T-helper 2 cell (primary cell): Measurements from ENCODE around the gene HHAT.

Experiments used
- DNase-seq, 5 experiments: peaks; one replicate each; pipeline versions ENCODE4 v3.0.0 to v3.0.0-alpha.2; 2012 to 2022

Gene HHAT

GRCh38 chr1:210690236-210690635 is 361.5 kb downstream of the HHAT start:
- DNase-seq: no peak

GRCh38 chr1:210691039-210691610 is 362.4 kb downstream of the HHAT start:
- no peak for DNase-seq

- peak in 1 of 5 experiments; percentile 21 for DNase-seq
Measured at GRCh38 chr1:210692796-210693195, 364.1 kb downstream of the HHAT start.

DNA sequence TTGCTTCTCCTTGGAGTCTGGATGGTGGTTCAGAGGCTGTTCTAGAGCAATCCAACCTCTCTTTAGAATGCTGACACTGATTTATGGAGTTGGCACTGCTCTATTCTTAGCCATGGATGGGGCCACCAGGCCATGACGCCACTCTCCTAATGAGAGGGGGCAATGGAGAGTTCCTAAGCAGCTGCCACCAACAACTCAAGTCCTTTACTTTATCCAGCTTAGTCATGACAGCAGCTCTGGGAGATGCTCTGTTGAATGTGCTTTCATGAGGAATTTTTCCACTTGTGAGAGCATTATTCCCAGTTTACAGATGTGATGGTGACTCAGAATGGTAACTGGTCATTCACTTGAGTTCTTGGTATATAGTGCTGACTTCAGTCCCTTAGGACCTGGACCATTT is 366.3 kb downstream of the HHAT start:
- DNase-seq: no peak

DNA sequence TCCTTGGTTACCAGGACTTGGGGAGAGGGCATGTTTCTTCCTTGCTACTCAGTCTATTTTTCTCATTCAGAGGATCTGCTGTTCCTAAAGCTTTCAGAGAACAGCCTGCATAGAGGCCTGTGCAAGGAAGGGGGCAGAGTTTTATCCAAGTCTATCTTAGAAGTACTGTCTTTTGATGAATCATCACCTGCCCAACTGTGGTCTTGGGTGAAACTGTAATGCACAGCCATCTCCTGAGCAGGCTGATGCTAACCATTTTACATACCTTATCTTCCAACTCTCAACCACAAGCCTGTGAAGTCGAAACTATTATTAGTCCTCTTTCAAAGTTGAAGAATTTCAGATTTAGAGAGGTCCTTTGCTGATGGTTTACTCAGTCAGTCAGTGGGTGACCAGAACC is 368.0 kb downstream of the HHAT start:
- peak in 1 of 5 experiments; percentile 88 for DNase-seq

DNA sequence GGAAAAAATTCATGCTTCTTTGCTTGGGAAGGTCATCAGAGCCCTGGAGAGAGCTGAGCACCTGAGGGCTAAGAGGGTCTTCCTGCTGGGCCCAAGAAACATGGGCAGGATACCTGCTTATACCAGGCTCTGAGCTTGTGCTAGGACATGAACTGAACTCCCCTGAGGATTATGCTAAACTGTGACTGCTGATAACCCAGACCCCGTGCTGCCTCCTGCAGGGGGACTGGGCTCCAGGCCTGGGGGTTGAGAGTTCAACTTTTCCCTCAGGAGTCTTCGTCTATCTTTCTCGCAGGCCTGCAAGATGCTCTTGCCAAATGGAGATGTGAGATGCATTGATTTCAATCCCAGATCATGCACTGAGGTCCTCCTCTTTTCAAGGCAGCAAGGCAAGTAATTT is 368.5 kb downstream of the HHAT start:
- no peak for DNase-seq

DNA sequence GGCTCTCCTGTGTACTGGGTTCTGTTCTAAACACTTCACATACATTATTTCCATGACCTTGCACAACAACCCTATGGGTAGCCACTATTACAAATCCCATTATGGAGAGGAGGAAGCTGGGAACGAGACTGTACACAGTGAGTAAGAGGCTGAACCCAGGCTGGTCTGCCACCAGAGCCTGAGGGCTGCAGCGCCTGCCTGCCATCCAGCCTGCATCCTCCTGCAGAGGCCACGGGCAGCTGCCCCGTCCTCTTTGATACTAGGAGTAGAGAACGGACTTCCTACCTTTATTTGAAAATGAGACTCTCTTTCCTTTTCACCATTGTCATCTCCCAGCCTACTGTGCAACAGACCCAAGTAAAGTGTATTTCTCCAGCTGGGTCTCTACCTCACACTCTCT is 370.0 kb downstream of the HHAT start:
- no peak for DNase-seq

DNA sequence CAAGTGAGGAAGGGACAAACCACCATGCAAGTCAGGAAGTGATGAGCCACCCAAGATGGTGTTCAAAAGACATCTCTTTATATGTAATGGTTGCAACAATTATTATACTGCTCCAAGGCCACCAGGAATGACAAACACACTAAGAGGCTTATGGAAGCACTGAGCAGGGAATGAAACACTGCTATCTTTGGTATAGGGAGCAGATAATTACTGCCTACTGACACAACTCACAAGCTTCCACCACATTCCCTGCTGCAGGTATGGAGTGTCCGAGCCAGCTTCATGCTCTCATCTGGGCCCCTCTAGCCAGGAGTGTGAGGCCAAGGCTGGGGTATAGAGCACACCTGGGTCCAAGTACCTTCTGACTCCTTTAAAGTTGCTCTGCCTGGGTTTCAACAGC is 371.4 kb downstream of the HHAT start:
- DNase-seq: no peak

- DNase-seq: no peak
Measured at GRCh38 chr1:210700511-210700910, 371.8 kb downstream of the HHAT start.

DNA sequence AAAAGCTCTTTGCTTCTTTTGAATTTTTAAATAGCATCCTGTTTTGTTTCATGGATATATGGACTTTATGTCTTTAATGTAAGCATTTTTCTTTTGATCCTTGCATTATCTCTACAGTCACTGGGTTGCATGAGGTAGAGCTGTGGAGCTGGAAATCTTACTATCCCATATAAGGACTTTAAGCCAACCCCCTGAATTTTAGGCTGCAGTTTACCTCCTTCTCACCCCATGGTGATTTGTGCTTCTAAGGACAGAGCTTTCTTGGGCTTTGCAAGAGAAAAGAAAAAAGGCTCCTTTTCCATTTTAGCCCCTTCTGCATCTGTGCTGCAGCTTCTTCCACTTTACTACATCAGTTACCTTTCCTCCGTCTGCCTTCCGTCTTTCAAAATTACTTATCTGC is 373.8 kb downstream of the HHAT start:
- no peak for DNase-seq

DNA sequence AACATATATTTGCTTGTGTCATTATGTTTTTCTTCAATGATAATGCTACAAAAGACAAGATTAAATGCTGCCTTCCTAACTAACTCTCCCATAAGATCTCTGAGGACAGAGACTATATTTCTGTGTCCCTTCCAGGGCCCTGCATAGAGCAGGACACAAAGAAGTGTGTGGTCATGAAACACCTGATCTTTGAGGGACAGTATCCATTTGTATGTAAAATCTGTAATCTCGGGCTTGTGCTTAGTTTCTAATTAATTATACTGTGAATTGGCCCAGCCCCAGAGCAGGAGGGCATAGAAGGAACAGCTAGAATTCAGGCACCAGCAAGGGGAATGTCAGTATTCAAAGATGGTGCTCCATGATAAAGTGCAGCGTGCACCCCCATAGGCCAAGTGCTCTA is 374.9 kb downstream of the HHAT start:
- DNase-seq: no peak

DNA sequence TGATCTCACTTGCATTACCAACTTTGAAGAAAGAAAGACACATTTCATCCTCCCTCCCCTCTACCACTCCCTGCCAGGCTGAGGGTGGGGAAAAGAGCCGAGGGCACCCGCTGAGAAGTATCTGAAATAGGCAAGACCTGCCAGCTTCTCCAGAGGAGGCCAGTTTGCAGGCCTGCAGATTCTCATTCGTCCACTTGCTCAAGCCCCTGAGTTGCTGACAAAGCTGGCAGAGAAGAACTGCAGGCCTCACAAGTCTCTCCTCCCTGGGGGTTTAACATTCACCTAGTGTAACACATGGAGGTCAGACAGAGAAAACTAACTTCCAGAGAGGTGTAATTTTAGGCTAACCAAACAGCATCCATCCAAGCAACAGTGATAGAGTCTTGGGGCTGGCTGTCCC is 376.4 kb downstream of the HHAT start:
- DNase-seq: no peak

GRCh38 chr1:210706246-210706645 is 377.5 kb downstream of the HHAT start:
- DNase-seq: no peak

DNA sequence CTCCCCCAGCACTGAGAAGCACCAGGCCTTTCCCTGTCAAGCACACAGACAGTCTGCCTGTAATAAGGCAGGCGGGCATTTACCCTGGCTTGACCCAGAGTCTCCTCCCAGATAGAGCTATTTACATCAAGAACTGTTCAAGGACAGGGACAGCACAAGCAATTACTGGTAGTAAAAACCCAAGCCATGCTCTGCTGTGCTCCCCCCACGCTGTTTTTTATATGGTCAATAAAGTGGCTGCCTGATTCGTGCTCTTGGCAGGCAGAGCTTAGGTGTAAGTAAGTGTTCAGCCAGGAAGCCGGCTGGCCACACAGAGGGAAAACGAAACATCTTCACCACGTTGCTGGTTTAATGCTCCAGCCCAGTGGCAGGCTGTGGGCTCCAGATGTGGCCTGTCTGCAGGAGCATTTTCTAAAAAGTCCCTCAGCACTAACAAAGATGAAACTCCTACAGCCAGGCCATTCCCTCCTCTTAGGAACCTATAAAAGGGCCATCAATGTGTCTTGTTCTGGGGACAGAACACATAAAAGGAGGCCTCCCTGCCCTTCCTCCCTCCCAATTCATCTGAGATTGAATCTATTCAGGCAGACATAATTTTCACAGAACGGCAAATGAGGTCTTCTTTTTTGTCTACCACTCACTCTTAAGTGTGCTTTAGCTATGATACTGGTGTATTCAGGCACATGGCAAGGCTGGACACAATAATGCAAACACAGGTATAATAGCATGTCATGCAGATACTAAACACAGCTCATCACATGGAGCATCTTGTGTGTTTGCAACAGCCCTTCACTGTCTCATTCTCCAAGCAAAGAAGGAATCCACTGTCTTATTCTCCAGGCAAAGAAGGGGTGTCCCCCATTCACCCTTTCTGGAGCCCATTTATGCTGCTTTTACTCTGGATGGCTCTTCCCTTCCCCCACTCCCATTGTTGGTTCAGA is 378.9 kb downstream of the HHAT start:
- DNase-seq: no peak

DNA sequence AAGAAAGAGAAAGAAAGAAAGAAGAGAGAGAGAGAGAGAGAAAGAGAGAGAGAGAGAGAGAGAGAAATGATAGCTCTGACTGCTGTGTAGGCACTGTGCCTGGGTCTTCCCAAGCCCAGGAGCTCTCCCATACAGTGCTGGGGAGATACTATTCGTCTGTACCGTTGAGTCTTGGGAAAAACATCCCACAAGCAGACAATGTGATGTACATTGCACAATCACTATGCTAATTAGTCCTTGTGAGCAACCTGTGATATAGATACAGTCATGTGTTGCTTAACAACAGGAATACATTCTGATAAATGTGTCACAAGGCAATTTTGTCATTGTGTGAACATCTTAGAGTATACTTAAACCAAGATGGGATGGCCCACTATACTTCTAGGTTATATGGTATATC is 381.0 kb downstream of the HHAT start:
- DNase-seq: no peak

- DNase-seq: no peak
Measured at GRCh38 chr1:210711825-210712612, 383.3 kb downstream of the HHAT start.

GRCh38 chr1:210715072-210715471 is 386.4 kb downstream of the HHAT start:
- no peak for DNase-seq

GRCh38 chr1:210722410-210723081 is 393.8 kb downstream of the HHAT start:
- no peak for DNase-seq

GRCh38 chr1:210723646-210724045 is 394.9 kb downstream of the HHAT start:
- no peak for DNase-seq

- DNase-seq: no peak
Measured at GRCh38 chr1:210724768-210725167, 396.1 kb downstream of the HHAT start.
